Panc1 (cell line): ENCODE results near the gene CRYZ. TPM values are rescaled to one million over a fixed set of nuclear protein-coding genes. Genes with fewer than 3 reads are reported as not detected.

ENCODE experiments used
- ATAC-seq: fragments of 200-7000 bp; cut with Tn5 transposase; 2 replicates; pipeline ENCODE4 v1.9.1; 2020; ENCODE audit warnings: mild to moderate bottlenecking, moderate library complexity
- BruUV-seq: library from RNA; stranded (reverse); fragments of 400-500 nt; replicated peaks from 2 replicates; lab custom pipeline; 2021; lab: Mats Ljungman, UMichigan
- CTCF ChIA-PET: fragments of 300-600 bp; sonication (Branson Sonifier 250); formaldehyde crosslinking; loops from one replicate; lab custom pipeline; 2022; ENCODE audit warnings: antibody characterized with exemption; lab: Charles Lee
- POLR2A ChIA-PET: fragments of 300-600 bp; sonication (Branson Sonifier 250); formaldehyde crosslinking; loops from one replicate; lab custom pipeline; 2022; ENCODE audit warnings: antibody characterized with exemption; lab: Charles Lee
- DNase-seq: peaks from one replicate; pipeline ENCODE4 v3.0.0-alpha.2; 2010; ENCODE audit warnings: low read depth, low spot score
- H3K27ac ChIP-seq: 2 replicates; pipeline ENCODE4 v1.5.1; 2011; ENCODE audit warnings: mild to moderate bottlenecking, low read length, inconsistent platforms
- H3K27me3 ChIP-seq: fragments of 200-500 bp; sonication (Bioruptor generic); 2 replicates; pipeline ENCODE4 v1.6.0; 2014; ENCODE audit warnings: low read length, inconsistent platforms; ENCODE audit not compliant: control insufficient read depth, insufficient read depth
- H3K36me3 ChIP-seq: fragments of 200-500 bp; sonication (Bioruptor generic); 2 replicates; pipeline ENCODE4 v1.5.1; 2014; ENCODE audit warnings: inconsistent platforms, mild to moderate bottlenecking, low read length, moderate library complexity; ENCODE audit not compliant: control insufficient read depth, insufficient read depth
- H3K4me1 ChIP-seq: 2 replicates; pipeline ENCODE4 v1.5.1; 2011; ENCODE audit warnings: inconsistent platforms, mild to moderate bottlenecking, low read length, moderate library complexity; ENCODE audit not compliant: control insufficient read depth, insufficient read depth
- H3K4me3 ChIP-seq, 2 experiments: 2 replicates each; pipeline ENCODE4 v1.5.1; 2011 to 2012; ENCODE audit warnings: low read depth in 2 of 2, low read length in 2 of 2, mild to moderate bottlenecking in 2 of 2, inconsistent platforms in 1 of 2, moderate library complexity in 1 of 2
- H3K9me3 ChIP-seq: fragments of 200-500 bp; sonication (Bioruptor generic); 2 replicates; pipeline ENCODE4 v1.5.1; 2014; ENCODE audit warnings: low read depth, mild to moderate bottlenecking, inconsistent platforms, low read length, moderate library complexity; ENCODE audit not compliant: control insufficient read depth, insufficient read depth
- POLR2AphosphoS5 ChIP-seq: IDR thresholded peaks from 2 replicates; pipeline ENCODE4 v1.6.1; 2012; ENCODE audit warnings: mild to moderate bottlenecking, low read depth, low read length, moderate library complexity
- SIN3A ChIP-seq: IDR thresholded peaks from 2 replicates; pipeline ENCODE4 v1.6.1; 2012; ENCODE audit warnings: low read depth, mild to moderate bottlenecking, low read length, moderate library complexity, borderline replicate concordance; ENCODE audit not compliant: insufficient read depth
- TCF7L2 ChIP-seq: IDR thresholded peaks from 2 replicates; pipeline ENCODE4 v1.6.1; 2011; ENCODE audit warnings: mild to moderate bottlenecking, low read depth, low read length, inconsistent platforms
- in situ Hi-C: cut with HindIII; loops from 2 replicates; pipeline ENCODE4 v1.10.0; 2016; ENCODE audit warnings: low sequenced_read_pairs, low pct_unique_long_range_greater_than_20kb
- intact Hi-C: fragments of 100-400 bp; cut with micrococcal nuclease; formaldehyde crosslinking; loops from one replicate; pipeline ENCODE4 v1.10.0; 2022; ENCODE audit not compliant: unreplicated experiment
- total RNA-seq: library from RNA; stranded (reverse); gene quantifications from one replicate; pipeline ENCODE4 v1.2.1, GENCODE V29; 2021; ENCODE audit not compliant: unreplicated experiment
- TF ChIP-seq, protein P1 (sequence below): fragments of 450-650 bp; IDR thresholded peaks from 2 replicates; pipeline ENCODE4 v1.5.1; 2017; ENCODE audit warnings: mild to moderate bottlenecking
- TF ChIP-seq, protein P2 (sequence below), 2 experiments: IDR thresholded peaks; 2 replicates each; pipeline ENCODE4 v1.6.1; 2011 to 2012; ENCODE audit warnings: low read depth in 2 of 2, control low read depth in 1 of 2, low read length in 1 of 2, mild to moderate bottlenecking in 1 of 2, moderate library complexity in 1 of 2; ENCODE audit not compliant: insufficient read depth in 1 of 2

The CRYZ gene
- total RNA-seq, 1 experiment from 2014 or later = 32.7 TPM

DNA sequence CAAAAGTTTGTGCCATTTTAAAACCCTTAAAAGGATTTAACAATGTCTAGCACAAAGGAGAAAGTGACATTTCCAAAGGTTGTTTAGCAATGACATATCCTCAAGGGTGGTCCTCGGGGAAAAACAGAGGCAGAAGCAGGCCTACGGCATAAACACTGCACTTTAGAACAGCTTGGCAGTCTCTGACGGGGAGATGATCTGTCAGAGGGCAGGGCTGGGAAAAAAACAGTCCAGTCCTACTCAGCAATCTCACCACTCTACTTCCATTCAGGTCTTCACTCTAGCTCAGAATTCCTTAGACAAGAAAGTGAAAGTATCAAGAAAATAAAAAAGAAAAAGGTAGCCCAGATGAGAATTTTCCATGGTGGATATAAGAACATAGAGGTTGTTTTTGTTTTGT lies 4.1 kb downstream of the CRYZ start:
- Histone ChIP-seq H3K36me3 (peaks cover 4% of the 10 kb centered on the region; the same call in 1 of the 2 replicates), H3K4me3 (no peak overlapping the region), H3K27me3 (no peaks in the 10 kb centered on the region), H3K9me3 (peaks cover 2% of the 10 kb centered on the region; the same call in 1 of the 2 replicates), H3K27ac (no peak overlapping the region), H3K4me1 (0 out of 2 replicates have a peak, but pooled peaks cover 3% of the 10 kb centered on the region)
- intact Hi-C loops = no loop called here
- no TSS peak for BruUV-seq
- CTCF ChIA-PET = no interaction called here
- in situ Hi-C loops = no loop called here
- DNase-seq (no peak), ATAC-seq (no peak)
- POLR2A ChIA-PET = interaction anchor here (0.7 kb wide), 1 partner anchor 264 kb away, joined by 8 read pairs; no protein-coding TSS in a partner anchor
- TF ChIP-seq, protein P1, sequence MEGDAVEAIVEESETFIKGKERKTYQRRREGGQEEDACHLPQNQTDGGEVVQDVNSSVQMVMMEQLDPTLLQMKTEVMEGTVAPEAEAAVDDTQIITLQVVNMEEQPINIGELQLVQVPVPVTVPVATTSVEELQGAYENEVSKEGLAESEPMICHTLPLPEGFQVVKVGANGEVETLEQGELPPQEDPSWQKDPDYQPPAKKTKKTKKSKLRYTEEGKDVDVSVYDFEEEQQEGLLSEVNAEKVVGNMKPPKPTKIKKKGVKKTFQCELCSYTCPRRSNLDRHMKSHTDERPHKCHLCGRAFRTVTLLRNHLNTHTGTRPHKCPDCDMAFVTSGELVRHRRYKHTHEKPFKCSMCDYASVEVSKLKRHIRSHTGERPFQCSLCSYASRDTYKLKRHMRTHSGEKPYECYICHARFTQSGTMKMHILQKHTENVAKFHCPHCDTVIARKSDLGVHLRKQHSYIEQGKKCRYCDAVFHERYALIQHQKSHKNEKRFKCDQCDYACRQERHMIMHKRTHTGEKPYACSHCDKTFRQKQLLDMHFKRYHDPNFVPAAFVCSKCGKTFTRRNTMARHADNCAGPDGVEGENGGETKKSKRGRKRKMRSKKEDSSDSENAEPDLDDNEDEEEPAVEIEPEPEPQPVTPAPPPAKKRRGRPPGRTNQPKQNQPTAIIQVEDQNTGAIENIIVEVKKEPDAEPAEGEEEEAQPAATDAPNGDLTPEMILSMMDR = no peak
- TF ChIP-seq TCF7L2 (no peak), POLR2AphosphoS5 (no peak), SIN3A (no peak)
- TF ChIP-seq, protein P2, sequence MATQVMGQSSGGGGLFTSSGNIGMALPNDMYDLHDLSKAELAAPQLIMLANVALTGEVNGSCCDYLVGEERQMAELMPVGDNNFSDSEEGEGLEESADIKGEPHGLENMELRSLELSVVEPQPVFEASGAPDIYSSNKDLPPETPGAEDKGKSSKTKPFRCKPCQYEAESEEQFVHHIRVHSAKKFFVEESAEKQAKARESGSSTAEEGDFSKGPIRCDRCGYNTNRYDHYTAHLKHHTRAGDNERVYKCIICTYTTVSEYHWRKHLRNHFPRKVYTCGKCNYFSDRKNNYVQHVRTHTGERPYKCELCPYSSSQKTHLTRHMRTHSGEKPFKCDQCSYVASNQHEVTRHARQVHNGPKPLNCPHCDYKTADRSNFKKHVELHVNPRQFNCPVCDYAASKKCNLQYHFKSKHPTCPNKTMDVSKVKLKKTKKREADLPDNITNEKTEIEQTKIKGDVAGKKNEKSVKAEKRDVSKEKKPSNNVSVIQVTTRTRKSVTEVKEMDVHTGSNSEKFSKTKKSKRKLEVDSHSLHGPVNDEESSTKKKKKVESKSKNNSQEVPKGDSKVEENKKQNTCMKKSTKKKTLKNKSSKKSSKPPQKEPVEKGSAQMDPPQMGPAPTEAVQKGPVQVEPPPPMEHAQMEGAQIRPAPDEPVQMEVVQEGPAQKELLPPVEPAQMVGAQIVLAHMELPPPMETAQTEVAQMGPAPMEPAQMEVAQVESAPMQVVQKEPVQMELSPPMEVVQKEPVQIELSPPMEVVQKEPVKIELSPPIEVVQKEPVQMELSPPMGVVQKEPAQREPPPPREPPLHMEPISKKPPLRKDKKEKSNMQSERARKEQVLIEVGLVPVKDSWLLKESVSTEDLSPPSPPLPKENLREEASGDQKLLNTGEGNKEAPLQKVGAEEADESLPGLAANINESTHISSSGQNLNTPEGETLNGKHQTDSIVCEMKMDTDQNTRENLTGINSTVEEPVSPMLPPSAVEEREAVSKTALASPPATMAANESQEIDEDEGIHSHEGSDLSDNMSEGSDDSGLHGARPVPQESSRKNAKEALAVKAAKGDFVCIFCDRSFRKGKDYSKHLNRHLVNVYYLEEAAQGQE (IDR thresholded peaks at IDR 0.05; ENCODE audit: insufficient read depth in 1 of 2, low read depth in 2 of 2, low read length in 1 of 2) = no peak

DNA sequence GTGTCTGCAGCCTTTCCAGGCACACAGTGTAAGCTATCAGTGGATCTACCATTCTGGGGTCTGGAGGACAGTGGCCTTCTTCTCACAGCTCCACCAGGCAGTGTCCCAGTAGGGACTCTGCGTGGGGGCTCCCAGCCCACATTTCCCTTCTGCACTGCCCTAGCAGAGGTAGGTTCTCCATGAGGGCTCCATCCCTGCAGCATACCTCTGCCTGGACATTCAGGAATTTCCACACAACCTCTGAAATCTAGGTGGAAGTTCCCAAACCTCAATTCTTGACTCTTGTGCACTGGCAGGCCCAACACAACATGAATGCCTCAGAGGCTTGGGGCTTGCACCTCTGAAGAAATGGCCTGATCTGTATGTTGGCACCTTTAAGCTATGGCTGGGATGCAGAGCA lies 6.8 kb downstream of the CRYZ start:
- POLR2A ChIA-PET = no interaction called here
- in situ Hi-C loops = no loop called here
- TF ChIP-seq, protein P2 (IDR thresholded peaks at IDR 0.05; ENCODE audit: insufficient read depth in 1 of 2, low read depth in 2 of 2, low read length in 1 of 2) = no peak
- DNase-seq = no peak
- CTCF ChIA-PET = no interaction called here
- Histone ChIP-seq H3K27me3 (no peaks in the 10 kb centered on the region), H3K27ac (no peak overlapping the region), H3K9me3 (peaks cover 2% of the 10 kb centered on the region; the same call in 1 of the 2 replicates), H3K4me3 (no peak overlapping the region), H3K4me1 (no peaks in the 10 kb centered on the region), H3K36me3 (0 out of 2 replicates have a peak, but pooled peaks cover 2% of the 10 kb centered on the region)
- BruUV-seq = no TSS peak
- intact Hi-C loops = no loop called here
- ATAC-seq = no peak
